HEK293 (cell line): ENCODE data around the gene TRAF3.

Source experiments
- CTCF ChIA-PET: fragments of 350-600 bp; formaldehyde crosslinking; extraction: SDS; loops from one replicate; lab custom pipeline; 2021; ENCODE audit warnings: antibody characterized with exemption; lab: Yijun Ruan, JAX
- POLR2A ChIA-PET: fragments of 300-600 bp; formaldehyde crosslinking; extraction: SDS; loops from one replicate; lab custom pipeline; 2020; ENCODE audit warnings: antibody characterized with exemption, inconsistent platforms; lab: Yijun Ruan, JAX
- H3K27ac ChIP-seq: fragments of 200-500 bp; sonication (Bioruptor generic); 2 replicates; pipeline ENCODE4 v1.5.1; 2014; ENCODE audit warnings: low read depth, low read length, control low read depth, inconsistent platforms; ENCODE audit errors: extremely low read depth
- H3K36me3 ChIP-seq, 2 experiments: fragments of 200-500 bp in 1 of 2; sonication (Bioruptor generic) in 1 of 2; 1 replicate in 1 of 2; 2 replicates in 1 of 2; pipeline ENCODE4 v1.5.1; 2014 to 2017; ENCODE audit warnings: inconsistent platforms in 2 of 2, low read length in 2 of 2; ENCODE audit not compliant: control insufficient read depth in 2 of 2, insufficient read depth in 1 of 2
- H3K4me1 ChIP-seq: fragments of 200-500 bp; sonication (Bioruptor generic); 2 replicates; pipeline ENCODE4 v1.5.1; 2014; ENCODE audit warnings: mild to moderate bottlenecking, low read length, inconsistent platforms; ENCODE audit not compliant: control insufficient read depth, insufficient read depth
- H3K4me3 ChIP-seq: 2 replicates; pipeline ENCODE4 v1.5.1; 2011; ENCODE audit warnings: low read depth, mild to moderate bottlenecking, control low read depth, low read length, moderate library complexity
- H3K9me3 ChIP-seq: fragments of 200-500 bp; sonication (Bioruptor generic); 2 replicates; pipeline ENCODE4 v1.5.1; 2014; ENCODE audit warnings: low read depth, low read length, inconsistent platforms; ENCODE audit not compliant: control insufficient read depth, insufficient read depth
- BCL11A ChIP-seq: fragments of 450-650 bp; formaldehyde crosslinking; IDR thresholded peaks from 2 replicates; pipeline ENCODE4 v1.5.1; 2016; ENCODE audit warnings: low read depth, missing biosample characterization, missing genetic modification characterization
- KLF16 ChIP-seq: fragments of 450-650 bp; formaldehyde crosslinking; IDR thresholded peaks from 2 replicates; pipeline ENCODE4 v1.5.1; 2017; ENCODE audit warnings: missing biosample characterization, missing genetic modification characterization
- KLF9 ChIP-seq: fragments of 450-650 bp; formaldehyde crosslinking; IDR thresholded peaks from 2 replicates; pipeline ENCODE4 v1.5.1; 2016; ENCODE audit warnings: missing biosample characterization, missing genetic modification characterization, low read depth
- REPIN1 ChIP-seq: fragments of 450-650 bp; formaldehyde crosslinking; IDR thresholded peaks from 2 replicates; pipeline ENCODE4 v1.5.1; 2017; ENCODE audit warnings: missing biosample characterization, missing genetic modification characterization, low read depth
- ZBTB17 ChIP-seq: fragments of 450-650 bp; formaldehyde crosslinking; IDR thresholded peaks from 2 replicates; pipeline ENCODE4 v1.5.1; 2016; ENCODE audit warnings: missing biosample characterization, missing genetic modification characterization
- ZNF132 ChIP-seq: fragments of 450-650 bp; formaldehyde crosslinking; IDR thresholded peaks from 2 replicates; pipeline ENCODE4 v1.5.1; 2017; ENCODE audit warnings: missing biosample characterization, missing genetic modification characterization, borderline replicate concordance
- ZNF146 ChIP-seq: fragments of 450-650 bp; formaldehyde crosslinking; IDR thresholded peaks from 2 replicates; pipeline ENCODE4 v1.5.1; 2016; ENCODE audit warnings: missing biosample characterization, missing genetic modification characterization
- ZNF292 ChIP-seq: fragments of 450-650 bp; formaldehyde crosslinking; IDR thresholded peaks from 2 replicates; pipeline ENCODE4 v1.5.1; 2016; ENCODE audit warnings: low read depth, missing biosample characterization, missing genetic modification characterization, borderline replicate concordance
- ZNF48 ChIP-seq: fragments of 450-650 bp; formaldehyde crosslinking; IDR thresholded peaks from 2 replicates; pipeline ENCODE4 v1.5.1; 2016; ENCODE audit warnings: missing biosample characterization, missing genetic modification characterization
- ZNF600 ChIP-seq: fragments of 450-650 bp; formaldehyde crosslinking; IDR thresholded peaks from 2 replicates; pipeline ENCODE4 v1.5.1; 2016; ENCODE audit warnings: missing biosample characterization, missing genetic modification characterization
- ZNF776 ChIP-seq: fragments of 450-650 bp; formaldehyde crosslinking; IDR thresholded peaks from 2 replicates; pipeline ENCODE4 v1.5.0; 2017; ENCODE audit warnings: missing biosample characterization, missing genetic modification characterization, borderline replicate concordance
- ZSCAN16 ChIP-seq: fragments of 450-650 bp; formaldehyde crosslinking; IDR thresholded peaks from 2 replicates; pipeline ENCODE4 v1.5.1; 2016; ENCODE audit warnings: missing biosample characterization, missing genetic modification characterization
- TF ChIP-seq, protein P1 (sequence below): fragments of 450-650 bp; formaldehyde crosslinking; IDR thresholded peaks from 2 replicates; pipeline ENCODE4 v1.5.1; 2017; ENCODE audit warnings: missing biosample characterization, missing genetic modification characterization
- TF ChIP-seq, protein P2 (sequence below): fragments of 450-650 bp; formaldehyde crosslinking; IDR thresholded peaks from 2 replicates; pipeline ENCODE4 v1.5.1; 2016; ENCODE audit warnings: missing biosample characterization, missing genetic modification characterization
- TF ChIP-seq, protein P3 (sequence below): fragments of 450-650 bp; formaldehyde crosslinking; IDR thresholded peaks from 2 replicates; pipeline ENCODE4 v1.5.1; 2017; ENCODE audit warnings: missing biosample characterization, missing genetic modification characterization
- TF ChIP-seq, protein P4 (sequence below): fragments of 450-650 bp; formaldehyde crosslinking; IDR thresholded peaks from 2 replicates; pipeline ENCODE4 v1.5.1; 2016; ENCODE audit warnings: missing biosample characterization, missing genetic modification characterization, borderline replicate concordance
- TF ChIP-seq, protein P5 (sequence below): fragments of 450-650 bp; formaldehyde crosslinking; IDR thresholded peaks from 2 replicates; pipeline ENCODE4 v1.5.1; 2017; ENCODE audit warnings: missing biosample characterization, missing genetic modification characterization
- TF ChIP-seq, protein P6 (sequence below): fragments of 450-650 bp; formaldehyde crosslinking; IDR thresholded peaks from 2 replicates; pipeline ENCODE4 v1.5.1; 2016; ENCODE audit warnings: missing biosample characterization, missing genetic modification characterization
- TF ChIP-seq, protein P7 (sequence below): fragments of 450-650 bp; formaldehyde crosslinking; IDR thresholded peaks from 2 replicates; pipeline ENCODE4 v1.5.1; 2016; ENCODE audit warnings: missing biosample characterization, missing genetic modification characterization

TRAF3 gene

DNA sequence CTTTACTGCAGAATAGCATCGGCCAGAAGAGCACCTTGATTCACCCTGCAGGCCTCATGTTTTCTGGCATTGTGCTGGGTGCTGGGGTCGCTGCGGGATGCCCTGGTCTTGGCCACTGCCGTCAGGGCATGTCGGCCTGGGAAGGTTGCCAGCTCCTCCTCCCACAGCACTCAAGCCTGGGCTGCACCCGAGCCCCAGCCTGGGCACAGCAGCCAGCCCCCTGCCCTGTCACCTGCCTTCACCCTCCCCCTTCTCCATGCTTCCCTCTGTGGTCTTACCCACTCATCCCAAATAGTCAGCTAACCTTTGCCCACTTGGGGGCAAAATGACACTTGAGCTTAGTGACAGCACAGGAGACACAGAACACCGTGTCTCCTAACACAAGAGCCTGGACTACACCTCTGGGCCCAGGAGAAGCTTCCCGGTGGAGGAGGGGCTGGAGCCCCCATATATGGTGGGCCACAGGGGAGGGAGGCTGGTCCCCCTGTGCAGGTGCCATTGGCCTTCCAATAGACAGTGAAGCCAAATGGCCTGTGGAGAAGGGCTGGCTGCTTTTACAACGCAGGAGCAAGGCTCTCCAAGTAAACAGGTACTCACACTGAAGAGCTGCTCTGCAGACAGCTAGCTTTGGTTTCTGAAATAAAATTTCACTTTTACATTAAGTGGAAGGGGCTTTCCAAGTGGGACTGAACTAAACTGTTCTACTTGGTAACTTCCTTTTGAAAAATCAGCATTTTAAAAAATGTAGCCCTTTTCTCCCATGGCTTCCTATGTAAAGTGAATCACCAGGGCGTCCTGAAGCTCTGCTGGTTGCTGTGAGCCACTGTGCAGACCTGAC, 94.0 kb downstream of the TRAF3 start:
- Histone ChIP-seq H3K4me1 (no peaks in the 10 kb centered on the region), H3K36me3 (peaks cover 0 to 52% of the 10 kb centered on the region in 2 experiments; a peak in 2 of 3 replicates), H3K4me3 (no peak overlapping the region), H3K9me3 (no peaks in the 10 kb centered on the region), H3K27ac (no peak overlapping the region)
- CTCF ChIA-PET: no interaction called here
- TF ChIP-seq ZNF146 (tag by site-specific recombination) (no peak), REPIN1 (tag by site-specific recombination) (no peak), ZNF600 (tag by site-specific recombination) (no peak), ZNF292 (no peak), ZNF776 (tag by site-specific recombination) (no peak), KLF9 (tag by site-specific recombination) (no peak)
- TF ChIP-seq, protein P1, sequence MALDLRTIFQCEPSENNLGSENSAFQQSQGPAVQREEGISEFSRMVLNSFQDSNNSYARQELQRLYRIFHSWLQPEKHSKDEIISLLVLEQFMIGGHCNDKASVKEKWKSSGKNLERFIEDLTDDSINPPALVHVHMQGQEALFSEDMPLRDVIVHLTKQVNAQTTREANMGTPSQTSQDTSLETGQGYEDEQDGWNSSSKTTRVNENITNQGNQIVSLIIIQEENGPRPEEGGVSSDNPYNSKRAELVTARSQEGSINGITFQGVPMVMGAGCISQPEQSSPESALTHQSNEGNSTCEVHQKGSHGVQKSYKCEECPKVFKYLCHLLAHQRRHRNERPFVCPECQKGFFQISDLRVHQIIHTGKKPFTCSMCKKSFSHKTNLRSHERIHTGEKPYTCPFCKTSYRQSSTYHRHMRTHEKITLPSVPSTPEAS (tag by site-specific recombination): no peak
- TF ChIP-seq, protein P2, sequence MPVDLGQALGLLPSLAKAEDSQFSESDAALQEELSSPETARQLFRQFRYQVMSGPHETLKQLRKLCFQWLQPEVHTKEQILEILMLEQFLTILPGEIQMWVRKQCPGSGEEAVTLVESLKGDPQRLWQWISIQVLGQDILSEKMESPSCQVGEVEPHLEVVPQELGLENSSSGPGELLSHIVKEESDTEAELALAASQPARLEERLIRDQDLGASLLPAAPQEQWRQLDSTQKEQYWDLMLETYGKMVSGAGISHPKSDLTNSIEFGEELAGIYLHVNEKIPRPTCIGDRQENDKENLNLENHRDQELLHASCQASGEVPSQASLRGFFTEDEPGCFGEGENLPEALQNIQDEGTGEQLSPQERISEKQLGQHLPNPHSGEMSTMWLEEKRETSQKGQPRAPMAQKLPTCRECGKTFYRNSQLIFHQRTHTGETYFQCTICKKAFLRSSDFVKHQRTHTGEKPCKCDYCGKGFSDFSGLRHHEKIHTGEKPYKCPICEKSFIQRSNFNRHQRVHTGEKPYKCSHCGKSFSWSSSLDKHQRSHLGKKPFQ (tag by site-specific recombination): no peak
- TF ChIP-seq, protein P3, sequence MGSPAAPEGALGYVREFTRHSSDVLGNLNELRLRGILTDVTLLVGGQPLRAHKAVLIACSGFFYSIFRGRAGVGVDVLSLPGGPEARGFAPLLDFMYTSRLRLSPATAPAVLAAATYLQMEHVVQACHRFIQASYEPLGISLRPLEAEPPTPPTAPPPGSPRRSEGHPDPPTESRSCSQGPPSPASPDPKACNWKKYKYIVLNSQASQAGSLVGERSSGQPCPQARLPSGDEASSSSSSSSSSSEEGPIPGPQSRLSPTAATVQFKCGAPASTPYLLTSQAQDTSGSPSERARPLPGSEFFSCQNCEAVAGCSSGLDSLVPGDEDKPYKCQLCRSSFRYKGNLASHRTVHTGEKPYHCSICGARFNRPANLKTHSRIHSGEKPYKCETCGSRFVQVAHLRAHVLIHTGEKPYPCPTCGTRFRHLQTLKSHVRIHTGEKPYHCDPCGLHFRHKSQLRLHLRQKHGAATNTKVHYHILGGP: no peak
- TF ChIP-seq, protein P4, sequence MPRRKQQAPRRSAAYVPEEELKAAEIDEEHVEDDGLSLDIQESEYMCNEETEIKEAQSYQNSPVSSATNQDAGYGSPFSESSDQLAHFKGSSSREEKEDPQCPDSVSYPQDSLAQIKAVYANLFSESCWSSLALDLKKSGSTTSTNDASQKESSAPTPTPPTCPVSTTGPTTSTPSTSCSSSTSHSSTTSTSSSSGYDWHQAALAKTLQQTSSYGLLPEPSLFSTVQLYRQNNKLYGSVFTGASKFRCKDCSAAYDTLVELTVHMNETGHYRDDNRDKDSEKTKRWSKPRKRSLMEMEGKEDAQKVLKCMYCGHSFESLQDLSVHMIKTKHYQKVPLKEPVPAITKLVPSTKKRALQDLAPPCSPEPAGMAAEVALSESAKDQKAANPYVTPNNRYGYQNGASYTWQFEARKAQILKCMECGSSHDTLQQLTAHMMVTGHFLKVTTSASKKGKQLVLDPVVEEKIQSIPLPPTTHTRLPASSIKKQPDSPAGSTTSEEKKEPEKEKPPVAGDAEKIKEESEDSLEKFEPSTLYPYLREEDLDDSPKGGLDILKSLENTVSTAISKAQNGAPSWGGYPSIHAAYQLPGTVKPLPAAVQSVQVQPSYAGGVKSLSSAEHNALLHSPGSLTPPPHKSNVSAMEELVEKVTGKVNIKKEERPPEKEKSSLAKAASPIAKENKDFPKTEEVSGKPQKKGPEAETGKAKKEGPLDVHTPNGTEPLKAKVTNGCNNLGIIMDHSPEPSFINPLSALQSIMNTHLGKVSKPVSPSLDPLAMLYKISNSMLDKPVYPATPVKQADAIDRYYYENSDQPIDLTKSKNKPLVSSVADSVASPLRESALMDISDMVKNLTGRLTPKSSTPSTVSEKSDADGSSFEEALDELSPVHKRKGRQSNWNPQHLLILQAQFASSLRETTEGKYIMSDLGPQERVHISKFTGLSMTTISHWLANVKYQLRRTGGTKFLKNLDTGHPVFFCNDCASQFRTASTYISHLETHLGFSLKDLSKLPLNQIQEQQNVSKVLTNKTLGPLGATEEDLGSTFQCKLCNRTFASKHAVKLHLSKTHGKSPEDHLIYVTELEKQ: no peak
- POLR2A ChIA-PET: no interaction called here

DNA sequence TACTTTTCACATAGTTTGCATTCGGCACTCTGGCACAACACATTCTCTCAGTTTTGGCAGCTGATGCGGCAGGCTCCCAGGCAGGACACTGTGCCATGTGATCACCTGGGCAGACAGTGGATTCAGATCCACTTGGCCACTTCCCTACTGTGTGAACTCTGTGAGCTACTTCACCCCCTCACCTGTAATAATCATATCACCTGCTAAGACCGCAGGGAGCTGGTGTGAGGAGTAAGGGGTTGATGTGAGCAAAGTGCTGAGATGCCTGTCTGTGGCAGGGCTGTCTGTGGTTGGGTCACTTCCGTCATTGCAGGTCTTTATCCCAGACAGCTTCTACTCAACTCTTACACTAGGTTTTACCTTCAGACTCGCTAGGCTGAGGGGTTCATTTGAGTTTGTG, 94.8 kb downstream of the TRAF3 start:
- Histone ChIP-seq H3K9me3 (no peaks in the 10 kb centered on the region), H3K4me3 (no peak overlapping the region), H3K36me3 (peaks cover 5 to 60% of the 10 kb centered on the region in 2 experiments; a peak in 2 of 3 replicates), H3K4me1 (no peaks in the 10 kb centered on the region), H3K27ac (no peak overlapping the region)
- POLR2A ChIA-PET: no interaction called here
- CTCF ChIA-PET: no interaction called here
- TF ChIP-seq, protein P5, sequence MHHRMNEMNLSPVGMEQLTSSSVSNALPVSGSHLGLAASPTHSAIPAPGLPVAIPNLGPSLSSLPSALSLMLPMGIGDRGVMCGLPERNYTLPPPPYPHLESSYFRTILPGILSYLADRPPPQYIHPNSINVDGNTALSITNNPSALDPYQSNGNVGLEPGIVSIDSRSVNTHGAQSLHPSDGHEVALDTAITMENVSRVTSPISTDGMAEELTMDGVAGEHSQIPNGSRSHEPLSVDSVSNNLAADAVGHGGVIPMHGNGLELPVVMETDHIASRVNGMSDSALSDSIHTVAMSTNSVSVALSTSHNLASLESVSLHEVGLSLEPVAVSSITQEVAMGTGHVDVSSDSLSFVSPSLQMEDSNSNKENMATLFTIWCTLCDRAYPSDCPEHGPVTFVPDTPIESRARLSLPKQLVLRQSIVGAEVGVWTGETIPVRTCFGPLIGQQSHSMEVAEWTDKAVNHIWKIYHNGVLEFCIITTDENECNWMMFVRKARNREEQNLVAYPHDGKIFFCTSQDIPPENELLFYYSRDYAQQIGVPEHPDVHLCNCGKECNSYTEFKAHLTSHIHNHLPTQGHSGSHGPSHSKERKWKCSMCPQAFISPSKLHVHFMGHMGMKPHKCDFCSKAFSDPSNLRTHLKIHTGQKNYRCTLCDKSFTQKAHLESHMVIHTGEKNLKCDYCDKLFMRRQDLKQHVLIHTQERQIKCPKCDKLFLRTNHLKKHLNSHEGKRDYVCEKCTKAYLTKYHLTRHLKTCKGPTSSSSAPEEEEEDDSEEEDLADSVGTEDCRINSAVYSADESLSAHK (tag by site-specific recombination): no peak
- TF ChIP-seq ZSCAN16 (tag by site-specific recombination): no peak
- no peak for TF ChIP-seq ZNF132 (tag by site-specific recombination)
- no peak for TF ChIP-seq KLF16 (tag by site-specific recombination)
- no peak for TF ChIP-seq ZBTB17 (tag by site-specific recombination)
- TF ChIP-seq, protein P6, sequence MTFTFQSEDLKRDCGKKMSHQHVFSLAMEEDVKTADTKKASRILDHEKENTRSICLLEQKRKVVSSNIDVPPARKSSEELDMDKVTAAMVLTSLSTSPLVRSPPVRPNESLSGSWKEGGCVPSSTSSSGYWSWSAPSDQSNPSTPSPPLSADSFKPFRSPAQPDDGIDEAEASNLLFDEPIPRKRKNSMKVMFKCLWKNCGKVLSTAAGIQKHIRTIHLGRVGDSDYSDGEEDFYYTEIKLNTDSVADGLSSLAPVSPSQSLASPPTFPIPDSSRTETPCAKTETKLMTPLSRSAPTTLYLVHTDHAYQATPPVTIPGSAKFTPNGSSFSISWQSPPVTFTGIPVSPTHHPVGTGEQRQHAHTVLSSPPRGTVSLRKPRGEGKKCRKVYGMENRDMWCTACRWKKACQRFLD (tag by site-specific recombination): no peak
- no peak for TF ChIP-seq ZNF48
- TF ChIP-seq, protein P7, sequence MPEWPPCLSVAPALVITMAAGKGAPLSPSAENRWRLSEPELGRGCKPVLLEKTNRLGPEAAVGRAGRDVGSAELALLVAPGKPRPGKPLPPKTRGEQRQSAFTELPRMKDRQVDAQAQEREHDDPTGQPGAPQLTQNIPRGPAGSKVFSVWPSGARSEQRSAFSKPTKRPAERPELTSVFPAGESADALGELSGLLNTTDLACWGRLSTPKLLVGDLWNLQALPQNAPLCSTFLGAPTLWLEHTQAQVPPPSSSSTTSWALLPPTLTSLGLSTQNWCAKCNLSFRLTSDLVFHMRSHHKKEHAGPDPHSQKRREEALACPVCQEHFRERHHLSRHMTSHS (tag by site-specific recombination): no peak
- TF ChIP-seq BCL11A (tag by site-specific recombination): no peak
